Duodenal mucosa (tissue), 2 donors: ENCODE data around the gene ZPBP2.
A peak's percentile ranks its signal among the peaks of the same experiment; 100 is the strongest.

Experiments
- H3K27ac ChIP-seq: one replicate; pipeline ENCODE4 v1.7.0; 2013; ENCODE audit warnings: low read depth, low read length
- H3K27me3 ChIP-seq, 2 donors: one replicate each; pipeline ENCODE4 v1.7.0; 2013; ENCODE audit warnings: low read length in 2 of 2, control low read depth in 1 of 2; ENCODE audit not compliant: insufficient read depth in 2 of 2, control insufficient read depth in 1 of 2
- H3K36me3 ChIP-seq, 2 donors: one replicate each; pipeline ENCODE4 v1.7.0; 2013; ENCODE audit warnings: low read length in 2 of 2, control low read depth in 1 of 2; ENCODE audit not compliant: insufficient read depth in 2 of 2, control insufficient read depth in 1 of 2
- H3K4me1 ChIP-seq, 2 donors: one replicate each; pipeline ENCODE4 v1.7.0; 2013; ENCODE audit warnings: low read length in 2 of 2, control low read depth in 1 of 2; ENCODE audit not compliant: insufficient read depth in 2 of 2, control insufficient read depth in 1 of 2
- H3K4me3 ChIP-seq, 2 donors: one replicate each; pipeline ENCODE4 v1.7.0; 2013; ENCODE audit warnings: low read length in 2 of 2, low read depth in 1 of 2
- H3K9ac ChIP-seq, 2 donors: one replicate each; pipeline ENCODE4 v1.7.0; 2013; ENCODE audit warnings: low read length in 2 of 2, low read depth in 1 of 2
- H3K9me3 ChIP-seq, 2 donors: one replicate each; pipeline ENCODE4 v1.7.0; 2013; ENCODE audit warnings: low read length in 2 of 2, control low read depth in 1 of 2; ENCODE audit not compliant: control insufficient read depth in 1 of 2

ZPBP2 gene

DNA sequence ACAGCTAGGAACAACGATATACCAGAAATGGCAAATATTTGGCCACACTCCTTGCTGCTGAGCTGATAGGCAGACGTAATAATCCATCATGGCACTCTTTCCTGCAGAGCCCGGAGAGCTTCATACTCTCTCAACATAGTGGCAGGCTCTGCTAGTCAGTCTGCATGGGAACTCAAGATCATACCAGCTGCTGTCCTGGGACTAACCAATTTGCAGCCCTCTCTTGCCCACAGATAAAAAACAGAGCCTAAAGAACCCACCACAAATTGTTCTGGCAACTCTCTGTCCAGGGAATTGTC, 36.9 kb downstream of the ZPBP2 start:
- Histone ChIP-seq H3K4me3 (no peak overlapping the region), H3K4me1 (no peaks in the 10 kb centered on the region), H3K27ac (no peak overlapping the region), H3K27me3 (no peaks in the 10 kb centered on the region), H3K9me3 (no peaks in the 10 kb centered on the region), H3K36me3 (peaks cover 32 to 55% of the 10 kb centered on the region in 2 donors), H3K9ac (no peak overlapping the region)

DNA sequence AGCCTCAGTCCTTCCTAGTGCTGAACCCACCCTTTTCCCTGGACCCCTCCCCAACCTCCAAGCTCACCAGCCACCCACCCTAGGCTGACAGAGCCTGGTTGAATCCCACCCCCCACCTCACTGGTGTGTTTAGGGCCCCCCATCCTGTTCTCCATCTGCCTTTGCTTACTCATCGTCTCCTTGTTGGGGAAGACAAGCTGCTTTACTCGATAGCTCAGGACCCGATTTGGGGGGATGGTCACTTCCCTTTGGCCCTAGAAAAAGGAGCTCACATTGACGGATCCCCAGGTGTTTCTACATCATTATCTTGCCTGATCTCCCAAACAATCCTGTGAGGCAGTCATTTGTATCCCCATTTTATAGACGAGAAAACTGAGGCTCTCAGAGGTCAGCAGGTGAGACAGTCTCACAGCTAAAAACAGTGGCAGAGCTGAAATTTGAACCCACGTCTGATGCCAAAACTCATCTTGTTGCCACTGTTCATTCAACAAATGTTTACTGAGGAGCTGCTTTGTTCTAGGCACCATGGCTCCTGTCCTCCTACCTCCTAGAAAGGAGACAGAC, 40.9 kb downstream of the ZPBP2 start:
- Histone ChIP-seq H3K27ac (no peak overlapping the region), H3K27me3 (no peaks in the 10 kb centered on the region), H3K9ac (no peak overlapping the region), H3K4me3 (no peak overlapping the region), H3K4me1 (no peaks in the 10 kb centered on the region), H3K36me3 (peaks cover 31 to 79% of the 10 kb centered on the region in 2 donors), H3K9me3 (no peaks in the 10 kb centered on the region)

DNA sequence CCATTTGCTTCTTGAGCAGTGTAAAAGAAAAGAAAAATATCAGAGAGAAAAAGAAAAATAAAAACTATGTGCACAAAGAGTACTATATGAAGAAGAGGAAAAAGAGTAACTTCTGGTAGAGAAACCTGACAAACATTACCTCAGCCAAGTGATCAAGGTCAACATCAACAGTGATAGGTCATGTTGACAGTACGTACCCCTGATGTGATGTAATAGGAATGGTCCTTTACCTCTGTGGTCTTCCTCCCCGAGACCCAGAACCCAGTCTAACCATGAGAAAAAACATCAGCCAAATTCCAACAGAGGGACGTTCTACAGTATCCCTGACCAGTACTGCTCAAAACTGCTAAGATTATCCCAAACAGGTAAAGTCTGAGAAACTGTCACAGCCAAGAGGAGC, 46.0 kb downstream of the ZPBP2 start:
- H3K4me1 ChIP-seq: peaks cover 8 to 19% of the 10 kb centered on the region in 2 donors
- no peak overlapping the region for H3K4me3 ChIP-seq
- no peak overlapping the region for H3K9ac ChIP-seq
- no peaks in the 10 kb centered on the region for H3K9me3 ChIP-seq
- peaks cover 17 to 45% of the 10 kb centered on the region in 2 donors for H3K36me3 ChIP-seq
- no peaks in the 10 kb centered on the region for H3K27me3 ChIP-seq
- no peak overlapping the region for H3K27ac ChIP-seq

DNA sequence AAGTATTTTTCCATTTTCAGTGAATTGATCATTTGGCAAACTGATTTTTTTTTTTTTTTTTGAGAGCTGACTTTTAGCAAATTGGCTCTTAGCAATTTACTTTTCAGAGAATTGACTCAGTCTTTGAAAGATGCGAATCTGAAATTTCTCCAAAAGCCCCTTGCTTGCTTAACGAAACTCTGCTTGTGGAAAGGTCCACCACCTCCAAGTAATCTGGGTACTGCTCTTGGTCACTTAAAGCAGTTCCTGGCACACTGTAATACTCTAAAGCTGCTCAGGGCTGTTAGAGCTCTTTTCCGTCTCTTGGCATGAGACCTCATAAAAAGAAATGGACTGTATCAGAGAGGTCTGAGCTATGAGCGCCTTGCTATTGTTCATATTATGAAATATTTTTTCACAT, 47.6 kb downstream of the ZPBP2 start:
- Histone ChIP-seq H3K9ac (peak overlapping the region in 1 of 2 donors; percentile 5), H3K36me3 (peaks cover 10 to 40% of the 10 kb centered on the region in 2 donors), H3K27ac (no peak overlapping the region), H3K9me3 (no peaks in the 10 kb centered on the region), H3K27me3 (no peaks in the 10 kb centered on the region), H3K4me1 (peaks cover 18 to 26% of the 10 kb centered on the region in 2 donors), H3K4me3 (peak overlapping the region in 1 of 2 donors; percentile 41)

DNA sequence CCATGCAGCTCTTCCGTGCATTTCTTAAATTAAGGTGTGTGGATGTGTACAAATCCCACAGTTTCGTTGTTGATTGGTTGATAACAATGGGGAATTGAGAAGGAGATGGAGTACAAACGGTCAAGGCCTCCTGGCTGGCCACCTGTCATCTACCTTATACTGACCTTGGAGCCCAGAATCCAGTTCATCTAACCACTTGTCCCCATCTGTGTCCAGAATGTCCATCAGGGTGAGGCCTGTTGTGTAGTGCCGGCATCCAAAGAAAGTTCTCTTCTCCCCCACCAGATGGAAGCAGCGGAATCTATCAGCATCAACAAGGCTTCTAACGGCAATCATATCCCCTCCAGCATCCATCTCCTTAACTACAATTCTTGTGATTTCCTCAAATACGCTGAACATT, 48.9 kb downstream of the ZPBP2 start:
- Histone ChIP-seq H3K27me3 (no peaks in the 10 kb centered on the region), H3K4me1 (peaks cover 29 to 35% of the 10 kb centered on the region in 2 donors), H3K27ac (no peak overlapping the region), H3K9me3 (no peaks in the 10 kb centered on the region), H3K4me3 (peak overlapping the region; percentile 66 to 80), H3K9ac (peak overlapping the region in 1 of 2 donors; percentile 12), H3K36me3 (peaks cover 9 to 39% of the 10 kb centered on the region in 2 donors)

DNA sequence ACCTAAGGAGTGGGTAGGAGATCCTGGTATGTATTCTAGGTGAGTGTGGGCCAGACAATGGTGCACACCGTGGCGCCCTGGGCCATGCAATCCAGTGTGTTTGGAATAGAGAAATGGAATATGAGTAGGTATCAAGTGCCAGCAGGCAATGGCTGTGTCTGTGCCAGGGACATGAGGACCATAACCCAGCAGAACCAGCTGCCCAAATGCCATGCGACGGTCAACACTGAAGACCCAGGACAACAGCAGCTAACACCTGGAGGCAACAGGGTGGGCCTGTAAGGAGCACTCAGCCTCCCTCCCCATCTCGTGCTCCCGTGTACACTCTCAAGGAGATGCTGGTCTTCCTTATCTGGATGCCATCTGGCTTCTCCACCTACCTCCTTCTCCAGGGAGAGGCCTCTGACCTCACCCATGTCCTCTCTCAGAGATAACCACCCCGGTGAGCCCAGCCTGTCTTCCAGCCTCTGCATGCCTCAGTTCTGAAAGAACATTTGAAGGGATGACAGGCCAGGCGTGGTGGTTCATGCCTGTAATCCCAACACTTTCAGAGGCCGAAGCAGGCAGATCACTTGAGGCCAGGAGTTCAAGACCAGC, 51.2 kb downstream of the ZPBP2 start:
- peaks cover 35 to 41% of the 10 kb centered on the region in 2 donors for H3K4me1 ChIP-seq
- H3K27me3 ChIP-seq: no peaks in the 10 kb centered on the region
- H3K4me3 ChIP-seq: no peak overlapping the region
- no peak overlapping the region for H3K27ac ChIP-seq
- H3K9ac ChIP-seq: no peak overlapping the region
- H3K36me3 ChIP-seq: peaks cover 26 to 47% of the 10 kb centered on the region in 2 donors
- H3K9me3 ChIP-seq: no peaks in the 10 kb centered on the region

DNA sequence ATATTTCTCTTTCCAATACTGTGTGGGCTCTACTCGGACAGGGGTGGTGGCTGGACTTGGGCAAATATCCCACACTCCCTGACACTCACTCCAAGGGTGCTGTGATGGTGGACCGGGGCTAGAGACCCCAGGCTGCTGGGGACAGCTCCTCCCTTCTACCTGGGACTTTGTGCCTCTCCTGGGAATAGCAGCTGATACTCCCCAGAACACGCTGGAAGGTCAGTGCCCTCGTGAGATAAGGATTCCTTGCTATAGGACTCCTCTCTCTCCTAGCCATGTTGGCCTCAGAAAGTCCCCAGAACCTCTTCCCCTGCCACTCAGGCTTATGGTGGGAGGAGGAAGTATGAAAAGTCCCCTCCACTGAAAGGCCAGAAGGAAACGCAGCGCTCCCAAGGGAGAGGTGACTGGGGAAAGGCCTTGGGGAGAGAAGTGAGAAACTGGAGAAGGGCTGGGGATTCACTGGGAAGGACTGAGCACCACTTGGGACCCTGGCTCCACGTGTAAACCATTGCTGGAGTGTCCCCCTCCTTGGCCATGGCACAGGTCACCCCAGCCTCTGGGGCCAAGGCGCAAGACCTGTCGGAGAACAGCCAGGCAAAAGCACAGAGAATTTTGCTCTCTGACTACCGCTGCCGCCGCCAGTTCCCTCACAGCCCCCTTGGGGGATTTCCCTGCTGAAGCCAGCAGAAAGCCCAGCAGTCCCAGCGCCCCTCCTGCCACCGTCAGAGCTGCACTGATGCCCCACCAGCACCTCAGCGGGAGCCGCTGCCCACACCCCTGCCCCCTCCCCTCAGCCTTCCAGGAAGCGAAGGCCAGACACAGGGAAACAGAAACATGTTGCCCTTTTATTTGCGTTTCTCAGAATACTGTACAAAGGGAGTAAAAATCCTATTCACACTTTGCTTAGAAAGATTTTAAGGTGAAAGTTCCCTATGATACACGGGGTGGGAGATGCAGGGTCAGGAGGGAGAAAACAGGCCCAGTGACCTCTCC, 52.5 kb downstream of the ZPBP2 start:
- no peak overlapping the region for H3K9ac ChIP-seq
- H3K27ac ChIP-seq: no peak overlapping the region
- peaks cover 25 to 46% of the 10 kb centered on the region in 2 donors for H3K36me3 ChIP-seq
- no peaks in the 10 kb centered on the region for H3K9me3 ChIP-seq
- peaks cover 43 to 55% of the 10 kb centered on the region in 2 donors for H3K4me1 ChIP-seq
- no peaks in the 10 kb centered on the region for H3K27me3 ChIP-seq
- H3K4me3 ChIP-seq: no peak overlapping the region

DNA sequence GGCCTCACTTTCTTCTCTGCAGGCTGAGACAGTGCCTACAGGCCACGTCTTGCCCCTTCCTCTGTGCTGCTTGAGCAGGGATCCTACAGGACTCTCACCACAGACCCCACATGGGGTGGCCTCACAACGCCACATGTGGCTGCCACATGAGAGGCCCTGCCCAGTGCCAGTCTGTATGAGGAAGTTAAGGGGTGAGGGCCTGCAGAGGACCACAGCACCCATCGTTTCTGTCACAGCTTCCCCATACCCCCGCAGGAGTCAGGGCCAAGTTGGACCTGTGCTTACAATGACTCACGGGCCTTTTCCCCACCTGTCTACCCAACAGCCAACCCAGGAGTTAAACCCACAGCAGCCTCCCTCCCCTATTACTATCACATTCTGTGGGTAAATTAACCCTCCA, 53.3 kb downstream of the ZPBP2 start:
- H3K4me3 ChIP-seq: no peak overlapping the region
- H3K36me3 ChIP-seq: peaks cover 25 to 46% of the 10 kb centered on the region in 2 donors
- peaks cover 49 to 59% of the 10 kb centered on the region in 2 donors for H3K4me1 ChIP-seq
- H3K27ac ChIP-seq: no peak overlapping the region
- H3K9ac ChIP-seq: no peak overlapping the region
- no peaks in the 10 kb centered on the region for H3K9me3 ChIP-seq
- no peaks in the 10 kb centered on the region for H3K27me3 ChIP-seq

DNA sequence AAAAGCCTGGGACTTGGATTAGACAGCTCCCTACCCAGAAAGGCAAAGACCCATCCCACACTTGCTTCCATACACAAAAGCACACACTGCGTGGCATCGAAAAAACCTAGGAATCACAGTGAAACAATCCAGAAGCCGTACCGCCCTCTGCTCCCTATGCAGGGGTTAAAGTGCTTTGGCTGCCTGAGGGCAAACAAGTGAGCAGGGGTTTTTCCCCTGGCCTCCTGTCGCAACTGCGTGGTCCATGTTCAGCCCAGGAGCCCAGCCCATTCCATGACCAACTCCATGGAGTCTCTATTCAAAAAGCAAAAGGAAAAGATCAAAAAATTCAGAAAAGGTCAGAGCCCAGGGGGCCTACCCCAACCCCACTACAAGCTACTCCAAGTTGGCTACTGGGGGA, 54.0 kb downstream of the ZPBP2 start:
- Histone ChIP-seq H3K36me3 (peaks cover 25 to 46% of the 10 kb centered on the region in 2 donors), H3K4me1 (peaks cover 49 to 61% of the 10 kb centered on the region in 2 donors), H3K9ac (no peak overlapping the region), H3K27me3 (no peaks in the 10 kb centered on the region), H3K4me3 (no peak overlapping the region), H3K9me3 (no peaks in the 10 kb centered on the region), H3K27ac (no peak overlapping the region)

DNA sequence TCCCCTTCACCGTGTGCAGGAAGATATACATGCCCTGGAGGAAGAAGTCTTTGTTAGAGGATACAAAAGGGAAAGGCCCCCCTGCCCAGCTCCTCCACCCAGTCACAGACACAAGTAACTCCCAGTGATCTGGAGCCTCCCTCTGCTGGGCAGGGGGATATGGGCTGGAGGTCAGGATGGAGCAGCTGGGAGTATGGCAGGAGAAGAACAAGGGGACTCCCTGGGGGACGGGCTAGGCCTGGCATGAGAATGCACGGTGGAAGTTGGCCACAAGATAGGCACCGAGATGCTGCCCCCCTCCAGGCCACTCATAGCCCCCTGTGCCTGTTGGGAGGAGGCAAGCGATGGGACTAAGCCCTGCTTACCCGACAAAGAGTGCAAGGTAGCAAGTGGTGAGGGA, 55.2 kb downstream of the ZPBP2 start:
- Histone ChIP-seq H3K27me3 (no peaks in the 10 kb centered on the region), H3K4me1 (peaks cover 52 to 53% of the 10 kb centered on the region in 2 donors), H3K9ac (no peak overlapping the region), H3K4me3 (no peak overlapping the region), H3K9me3 (no peaks in the 10 kb centered on the region), H3K36me3 (peaks cover 25 to 46% of the 10 kb centered on the region in 2 donors), H3K27ac (no peak overlapping the region)
